B cell (primary cell): ENCODE results near the gene KRCC1.

Experiments used
- EZH2 ChIP-seq: IDR thresholded peaks from 2 replicates; pipeline ENCODE4 v1.6.1; 2012; ENCODE audit warnings: borderline replicate concordance, low read depth, mild to moderate bottlenecking, moderate library complexity, low read length; ENCODE audit not compliant: insufficient read depth, poor library complexity, severe bottlenecking
- TF ChIP-seq, protein P1 (sequence below): fragments of 200-600 bp; IDR thresholded peaks from one replicate; pipeline ENCODE4 v1.8.0; 2022; ENCODE audit warnings: antibody characterized with exemption, mild to moderate bottlenecking

DNA sequence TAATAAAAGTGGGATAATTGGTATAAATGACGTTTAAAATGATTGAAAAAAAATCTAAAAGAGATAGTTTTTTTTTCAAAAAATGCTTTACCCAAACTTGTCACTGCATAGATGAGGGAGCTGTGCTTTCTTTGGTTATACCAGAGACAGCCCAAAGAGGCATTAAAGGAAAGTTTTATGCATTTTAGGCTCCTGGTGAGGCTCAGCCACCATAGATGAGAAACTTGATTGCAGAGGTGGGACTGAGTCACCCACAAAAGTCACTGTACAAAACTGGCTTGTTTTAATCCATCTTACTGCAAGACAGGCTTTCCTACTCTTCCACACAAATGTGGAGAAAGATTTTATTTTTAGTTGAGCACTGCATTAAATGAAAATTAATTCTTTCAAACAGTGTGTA, 14.5 kb upstream of the KRCC1 start:
- TF ChIP-seq, protein P1, sequence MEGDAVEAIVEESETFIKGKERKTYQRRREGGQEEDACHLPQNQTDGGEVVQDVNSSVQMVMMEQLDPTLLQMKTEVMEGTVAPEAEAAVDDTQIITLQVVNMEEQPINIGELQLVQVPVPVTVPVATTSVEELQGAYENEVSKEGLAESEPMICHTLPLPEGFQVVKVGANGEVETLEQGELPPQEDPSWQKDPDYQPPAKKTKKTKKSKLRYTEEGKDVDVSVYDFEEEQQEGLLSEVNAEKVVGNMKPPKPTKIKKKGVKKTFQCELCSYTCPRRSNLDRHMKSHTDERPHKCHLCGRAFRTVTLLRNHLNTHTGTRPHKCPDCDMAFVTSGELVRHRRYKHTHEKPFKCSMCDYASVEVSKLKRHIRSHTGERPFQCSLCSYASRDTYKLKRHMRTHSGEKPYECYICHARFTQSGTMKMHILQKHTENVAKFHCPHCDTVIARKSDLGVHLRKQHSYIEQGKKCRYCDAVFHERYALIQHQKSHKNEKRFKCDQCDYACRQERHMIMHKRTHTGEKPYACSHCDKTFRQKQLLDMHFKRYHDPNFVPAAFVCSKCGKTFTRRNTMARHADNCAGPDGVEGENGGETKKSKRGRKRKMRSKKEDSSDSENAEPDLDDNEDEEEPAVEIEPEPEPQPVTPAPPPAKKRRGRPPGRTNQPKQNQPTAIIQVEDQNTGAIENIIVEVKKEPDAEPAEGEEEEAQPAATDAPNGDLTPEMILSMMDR, result no peak
- TF ChIP-seq EZH2, result no peak
